Stimulated activated naive CD8-positive, alpha-beta T cell treated with anti-CD3 and anti-CD28 coated beads, Interleukin-15, amount 100 ng/mL, for 72 hours (primary cell): ENCODE data around the gene CAP2.

ENCODE experiments used
- ATAC-seq: fragments of 150-1000 bp; cut with Tn5 transposase; 2 replicates; pipeline ENCODE4 v1.10.0; 2021; ENCODE audit warnings: mild to moderate bottlenecking, moderate library complexity
- DNase-seq, 2 donors: peaks; one replicate each; pipeline ENCODE4 v3.0.0; 2021 to 2022
- H3K27ac Mint-ChIP-seq, 2 donors: one replicate each; pipeline ENCODE4 v1.8.0; 2022; ENCODE audit warnings: mild to moderate bottlenecking in 2 of 2, mixed read lengths in 2 of 2, moderate library complexity in 2 of 2
- H3K27me3 Mint-ChIP-seq: one replicate; pipeline ENCODE4 v1.8.0; 2022; ENCODE audit warnings: mixed read lengths
- H3K4me1 Mint-ChIP-seq: one replicate; pipeline ENCODE4 v1.8.0; 2022; ENCODE audit warnings: mild to moderate bottlenecking, mixed read lengths
- H3K4me3 Mint-ChIP-seq, 2 donors: one replicate each; pipeline ENCODE4 v1.8.0; 2022; ENCODE audit warnings: mild to moderate bottlenecking in 2 of 2, mixed read lengths in 2 of 2, moderate library complexity in 1 of 2
- H3K9me3 Mint-ChIP-seq, 2 donors: one replicate each; pipeline ENCODE4 v1.8.0; 2022; ENCODE audit warnings: mixed read lengths in 2 of 2

Gene CAP2

DNA sequence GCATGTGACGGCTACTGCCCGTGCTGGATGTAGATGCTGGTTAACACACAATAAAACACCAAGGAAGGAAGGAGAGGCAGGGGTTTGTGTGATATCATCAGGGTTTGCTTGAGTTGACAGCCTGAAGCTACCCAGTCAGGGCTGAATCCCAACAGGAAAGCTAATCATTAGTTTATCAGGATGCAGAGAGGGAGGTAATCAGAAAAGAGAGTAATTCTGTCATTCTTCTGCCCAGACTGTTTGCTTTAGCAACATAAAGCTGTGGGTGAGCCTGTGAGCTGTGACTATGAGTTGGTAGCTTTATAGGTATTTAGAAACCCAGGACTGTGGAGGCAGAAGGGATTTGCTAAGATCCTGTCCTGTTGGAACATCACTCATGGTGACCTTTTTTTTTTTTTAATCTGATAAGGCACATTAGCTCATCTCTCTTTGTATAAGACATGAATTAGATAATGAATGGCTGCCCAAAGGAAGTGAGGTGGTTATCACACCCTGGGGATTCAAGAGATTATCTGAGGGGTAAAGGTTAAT is 79.3 kb downstream of the CAP2 start:
- no peak overlapping the region for H3K27ac Mint-ChIP-seq
- ATAC-seq (no peak), DNase-seq (no peak)
- H3K27me3 Mint-ChIP-seq = peaks cover 21% of the 10 kb centered on the region
- no peak overlapping the region for H3K4me3 Mint-ChIP-seq
- no peaks in the 10 kb centered on the region for H3K4me1 Mint-ChIP-seq
- H3K9me3 Mint-ChIP-seq = no peaks in the 10 kb centered on the region

DNA sequence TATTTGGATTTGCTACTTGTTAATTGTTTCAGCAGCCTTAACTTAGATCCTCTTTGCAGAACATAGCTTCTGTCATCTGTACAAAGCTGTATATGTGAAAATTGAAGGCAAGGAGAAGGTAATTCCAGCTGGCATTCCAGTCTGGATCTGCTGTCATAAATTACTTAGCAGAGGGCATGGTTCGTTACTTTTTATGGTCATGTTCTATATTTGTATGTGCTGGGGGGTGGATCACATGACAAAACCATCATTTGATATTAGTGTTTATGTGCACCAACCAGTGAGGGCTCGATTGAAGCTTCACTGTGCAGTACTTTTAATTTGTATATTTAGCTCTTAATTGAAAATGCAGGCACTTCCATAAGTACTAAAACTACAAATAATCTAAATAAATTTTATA is 80.2 kb downstream of the CAP2 start:
- Mint-ChIP-seq H3K27ac (no peak overlapping the region), H3K27me3 (peaks cover 21% of the 10 kb centered on the region), H3K4me3 (no peak overlapping the region), H3K9me3 (no peaks in the 10 kb centered on the region), H3K4me1 (no peaks in the 10 kb centered on the region)
- no peak for DNase-seq
- ATAC-seq = no peak

DNA sequence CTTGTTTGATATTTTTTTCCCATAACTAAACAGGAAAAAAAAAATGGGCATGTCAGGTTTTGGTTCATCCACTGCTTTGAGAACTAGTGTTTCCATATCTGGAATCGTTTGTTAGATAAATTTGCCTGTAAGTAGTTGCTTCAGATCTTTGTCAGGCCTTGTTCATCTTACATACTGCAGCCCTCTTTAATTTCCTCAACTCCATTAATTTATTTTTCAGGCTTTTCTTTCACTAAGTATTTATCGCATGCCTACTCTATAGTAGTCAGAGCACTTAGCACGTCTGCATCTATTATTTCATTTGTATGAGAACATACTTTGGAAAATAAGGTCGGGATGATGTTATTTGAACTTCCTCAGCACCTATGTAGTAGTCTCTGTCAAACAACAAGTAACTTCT is 80.9 kb downstream of the CAP2 start:
- Mint-ChIP-seq H3K27ac (peak overlapping the region in 1 of 2 donors; percentile 49), H3K4me3 (no peak overlapping the region), H3K9me3 (no peaks in the 10 kb centered on the region), H3K4me1 (no peaks in the 10 kb centered on the region), H3K27me3 (peaks cover 15% of the 10 kb centered on the region)
- ATAC-seq (no peak), DNase-seq (no peak)

DNA sequence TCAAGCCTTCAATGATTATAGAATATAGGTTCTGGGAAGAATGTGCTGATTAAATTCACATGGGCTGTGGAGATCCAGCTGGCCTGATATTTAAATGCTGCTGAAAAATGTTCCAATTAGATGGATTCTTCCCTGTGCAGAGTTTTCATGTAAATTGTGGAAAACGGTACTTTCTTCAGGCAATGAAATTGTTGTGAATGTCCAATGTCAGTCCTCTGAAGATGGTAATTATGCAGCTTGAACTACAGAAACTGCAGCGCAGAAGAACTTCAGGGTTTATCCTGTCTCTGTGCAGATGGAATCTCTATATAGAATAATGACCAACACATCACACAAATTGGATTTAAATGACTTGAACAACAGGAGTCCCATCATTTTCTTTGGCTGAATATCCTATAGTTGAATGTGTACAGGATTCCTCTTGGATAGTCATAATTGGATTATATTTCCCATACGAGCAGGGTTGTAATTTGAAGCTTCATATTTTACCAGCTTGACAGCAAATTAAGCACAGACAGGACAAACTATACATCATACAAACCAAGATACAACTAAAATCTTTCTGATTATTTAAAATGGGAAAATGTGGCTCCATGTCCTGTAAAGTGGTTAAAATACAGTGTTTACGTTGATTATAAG is 82.3 kb downstream of the CAP2 start:
- Mint-ChIP-seq H3K9me3 (no peaks in the 10 kb centered on the region), H3K27me3 (peaks cover 7% of the 10 kb centered on the region), H3K4me1 (no peaks in the 10 kb centered on the region), H3K27ac (no peak overlapping the region), H3K4me3 (no peak overlapping the region)
- no peak for DNase-seq
- no peak for ATAC-seq

DNA sequence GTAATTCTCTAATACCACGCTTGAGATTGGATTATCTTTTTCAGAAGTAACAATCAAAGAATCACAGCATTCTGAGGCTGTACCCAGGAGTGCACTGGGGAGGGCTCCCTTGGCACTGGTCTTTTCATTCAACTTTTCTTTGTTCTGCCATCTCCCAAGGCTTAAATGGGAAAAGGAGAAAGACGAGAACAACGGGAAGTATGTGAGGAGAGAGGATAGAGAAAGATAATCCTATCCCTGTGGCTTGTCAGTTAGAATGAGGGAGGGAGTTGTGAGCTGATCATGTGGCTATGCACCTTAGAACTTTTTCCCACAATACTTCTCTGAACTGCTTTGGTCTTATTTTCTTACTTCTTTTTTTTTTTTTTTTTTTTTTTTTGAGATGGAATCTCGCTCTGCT is 83.1 kb downstream of the CAP2 start:
- Mint-ChIP-seq H3K4me1 (no peaks in the 10 kb centered on the region), H3K9me3 (no peaks in the 10 kb centered on the region), H3K4me3 (no peak overlapping the region), H3K27ac (no peak overlapping the region), H3K27me3 (peaks cover 7% of the 10 kb centered on the region)
- DNase-seq (no peak), ATAC-seq (no peak)

DNA sequence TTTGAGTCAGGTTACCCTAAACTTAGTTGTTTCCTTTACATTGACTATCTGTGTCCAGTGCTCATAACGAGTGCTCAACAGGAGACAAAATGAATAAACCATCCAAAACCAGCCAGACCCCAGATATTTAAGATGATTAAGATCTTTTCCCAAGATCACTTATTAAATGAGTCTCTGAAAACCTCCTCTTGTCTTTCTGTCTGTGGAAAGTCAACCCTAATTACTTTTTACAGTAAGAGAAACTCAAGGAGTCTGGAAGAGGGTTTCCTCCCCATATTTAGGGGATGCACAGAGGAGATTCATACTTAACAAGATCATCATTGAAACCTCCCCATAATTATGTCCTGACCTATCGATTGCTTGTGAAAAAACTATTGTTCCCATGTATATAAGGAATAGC is 84.0 kb downstream of the CAP2 start:
- Mint-ChIP-seq H3K9me3 (no peaks in the 10 kb centered on the region), H3K27ac (no peak overlapping the region), H3K4me3 (no peak overlapping the region), H3K4me1 (no peaks in the 10 kb centered on the region), H3K27me3 (peaks cover 9% of the 10 kb centered on the region)
- no peak for DNase-seq
- no peak for ATAC-seq

DNA sequence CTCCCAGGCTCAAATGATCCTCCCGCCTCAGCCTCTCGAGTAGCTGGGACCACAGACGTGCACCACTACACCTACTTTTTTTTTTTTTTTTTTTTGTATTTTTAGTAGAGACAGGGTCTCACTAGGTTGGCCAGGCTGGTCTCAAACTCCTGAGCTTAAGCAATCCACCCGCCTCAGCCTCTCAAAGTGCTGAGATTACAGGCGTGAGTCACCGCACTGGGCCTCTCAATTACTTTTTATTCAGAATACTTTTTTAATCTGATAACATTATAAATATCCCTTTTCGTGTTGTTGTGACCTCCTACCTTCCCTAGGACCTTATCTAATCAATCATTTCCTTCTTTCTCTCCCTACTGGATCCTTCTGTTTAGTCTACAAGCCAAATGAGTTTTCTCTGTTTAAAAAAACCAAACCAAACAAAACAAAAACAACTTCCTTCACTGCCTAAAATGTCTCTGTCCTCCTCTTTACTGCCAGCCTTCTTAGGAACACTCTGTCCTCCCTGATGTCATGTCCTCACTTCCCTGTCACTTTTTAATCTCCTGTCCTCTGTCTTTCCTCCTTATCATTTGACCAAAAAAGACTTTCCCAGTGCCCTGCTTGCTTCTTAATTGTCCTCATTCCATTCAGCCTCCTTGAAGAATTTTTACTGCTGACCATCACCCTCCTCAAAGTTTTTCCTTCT is 85.0 kb downstream of the CAP2 start:
- Mint-ChIP-seq H3K9me3 (no peaks in the 10 kb centered on the region), H3K4me3 (no peak overlapping the region), H3K4me1 (no peaks in the 10 kb centered on the region), H3K27me3 (peaks cover 17% of the 10 kb centered on the region), H3K27ac (no peak overlapping the region)
- DNase-seq = no peak
- no peak for ATAC-seq

DNA sequence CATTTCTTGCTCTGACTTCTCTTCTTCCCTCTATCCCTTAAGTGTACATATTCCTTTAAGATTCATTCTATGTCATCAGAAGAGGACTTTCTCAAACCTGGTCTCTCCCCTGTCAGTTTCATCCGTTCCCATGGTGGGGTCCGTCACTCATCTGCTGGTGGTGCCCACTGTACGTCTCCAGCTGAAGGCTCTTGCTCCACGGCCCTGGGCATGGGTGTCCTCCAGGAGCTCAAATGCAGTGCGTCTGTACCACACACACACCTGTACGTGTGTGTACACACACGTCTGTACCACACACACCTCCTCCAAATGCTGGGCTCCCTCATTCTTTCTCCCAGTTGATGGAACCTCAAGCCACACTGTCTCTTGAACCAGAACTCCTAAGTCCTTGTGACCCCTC is 85.6 kb downstream of the CAP2 start:
- no peak for DNase-seq
- Mint-ChIP-seq H3K4me1 (no peaks in the 10 kb centered on the region), H3K27me3 (peaks cover 17% of the 10 kb centered on the region), H3K9me3 (no peaks in the 10 kb centered on the region), H3K27ac (no peak overlapping the region), H3K4me3 (no peak overlapping the region)
- ATAC-seq = no peak

DNA sequence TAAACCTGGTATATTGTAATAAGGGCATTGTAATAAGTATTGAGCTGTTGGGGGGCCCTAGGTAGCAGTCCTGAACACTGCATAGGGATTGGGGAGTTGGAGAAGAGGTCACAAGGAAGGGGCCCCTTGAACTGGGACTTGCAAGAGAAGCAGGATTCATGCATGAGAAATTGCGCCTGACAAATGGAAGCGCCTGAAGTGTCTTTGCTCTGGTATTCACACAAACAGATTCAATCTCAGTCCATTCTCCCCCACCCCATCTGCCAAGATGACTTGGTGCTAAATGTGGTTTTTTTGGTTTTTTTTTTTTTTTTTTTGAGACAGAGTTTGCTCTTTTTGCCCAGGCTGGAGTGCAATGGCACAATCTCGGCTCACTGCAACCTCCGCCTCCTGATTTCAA is 87.1 kb downstream of the CAP2 start:
- Mint-ChIP-seq H3K27ac (no peak overlapping the region), H3K4me3 (no peak overlapping the region), H3K4me1 (no peaks in the 10 kb centered on the region), H3K9me3 (no peaks in the 10 kb centered on the region), H3K27me3 (peaks cover 17% of the 10 kb centered on the region)
- no peak for ATAC-seq
- no peak for DNase-seq

DNA sequence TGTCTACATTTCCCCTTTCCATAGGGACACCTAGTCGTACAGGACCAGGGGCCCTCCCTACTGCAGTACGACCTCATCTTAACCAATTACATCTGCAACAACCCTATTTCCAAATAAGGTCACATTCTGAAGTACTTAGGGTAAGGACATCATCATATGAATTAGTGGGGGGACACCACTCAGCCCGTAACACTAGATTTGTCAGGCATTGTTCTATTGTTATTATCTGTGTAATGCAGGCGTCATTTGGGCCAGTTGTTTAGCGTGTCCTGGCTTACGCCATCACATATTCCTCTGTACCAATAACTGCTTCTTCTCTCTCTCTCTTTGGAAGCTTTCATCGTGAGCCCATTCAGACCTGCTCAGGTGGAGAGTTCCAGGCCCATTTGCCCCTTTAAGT is 89.3 kb downstream of the CAP2 start:
- Mint-ChIP-seq H3K4me1 (no peaks in the 10 kb centered on the region), H3K9me3 (no peaks in the 10 kb centered on the region), H3K27me3 (peaks cover 10% of the 10 kb centered on the region), H3K4me3 (no peak overlapping the region), H3K27ac (no peak overlapping the region)
- DNase-seq (no peak), ATAC-seq (no peak)

DNA sequence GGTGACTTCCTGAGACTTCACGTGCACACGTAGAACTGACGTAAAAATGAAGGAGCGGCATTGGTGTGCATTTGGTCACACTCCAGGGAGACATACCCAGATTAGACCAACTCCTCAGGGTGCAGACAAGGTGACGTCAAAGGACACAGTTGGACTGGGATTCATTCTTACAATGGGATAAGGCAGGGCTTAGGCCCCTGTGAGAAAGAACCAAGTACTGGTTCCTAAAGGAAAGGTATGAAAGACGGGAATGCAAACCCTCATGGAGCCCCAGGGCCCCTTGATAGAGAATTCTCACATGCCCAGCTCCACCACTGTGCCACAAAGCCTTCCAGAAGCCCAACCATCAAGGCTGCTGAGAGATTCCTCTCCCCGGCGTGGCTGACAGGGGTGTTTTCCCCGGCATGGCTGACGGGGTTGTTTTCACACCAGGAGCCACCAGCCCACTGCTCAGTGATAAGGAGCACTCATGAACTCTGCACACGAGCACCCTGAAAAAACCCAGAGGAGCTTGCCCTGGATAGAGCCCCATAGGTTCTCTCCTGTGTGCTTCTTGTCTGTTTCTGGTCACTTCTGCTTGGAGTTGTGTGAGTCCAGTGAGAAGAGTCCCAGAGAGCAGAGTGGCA is 90.1 kb downstream of the CAP2 start:
- H3K4me3 Mint-ChIP-seq = no peak overlapping the region
- peaks cover 17% of the 10 kb centered on the region for H3K27me3 Mint-ChIP-seq
- H3K9me3 Mint-ChIP-seq = no peaks in the 10 kb centered on the region

DNA sequence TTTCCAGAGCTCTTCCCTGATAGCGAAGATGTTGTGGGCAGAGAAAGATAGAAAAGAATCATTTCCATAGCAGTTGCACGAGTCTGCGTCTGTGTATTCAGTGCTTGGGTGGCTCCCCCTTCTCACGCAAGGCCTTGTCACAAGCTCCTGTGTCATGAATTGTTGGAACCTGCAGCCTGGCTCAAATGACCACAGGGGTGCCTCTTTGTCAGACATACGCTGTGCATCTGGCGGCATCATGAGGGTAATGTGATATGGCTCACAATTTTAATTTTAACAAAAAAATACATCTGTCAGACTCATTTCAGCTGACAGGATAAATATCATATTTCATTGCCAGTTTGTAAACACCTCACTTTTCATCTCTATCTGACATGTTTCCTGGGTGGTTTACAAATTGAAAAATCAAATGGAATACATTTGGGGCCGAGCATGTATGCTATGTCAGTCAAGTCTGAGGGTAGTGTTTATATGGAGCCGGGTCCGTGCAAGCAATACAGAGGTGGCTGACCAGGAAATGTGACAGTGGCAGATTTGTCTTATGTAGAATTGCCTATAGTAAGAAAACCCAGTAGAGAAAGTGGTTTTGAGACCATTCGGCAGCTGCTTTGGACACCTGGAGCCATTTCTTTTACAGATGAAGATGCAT is 90.9 kb downstream of the CAP2 start:
- Mint-ChIP-seq H3K9me3 (no peaks in the 10 kb centered on the region), H3K27ac (no peak overlapping the region), H3K4me1 (no peaks in the 10 kb centered on the region), H3K27me3 (peaks cover 18% of the 10 kb centered on the region), H3K4me3 (no peak overlapping the region)
- ATAC-seq (no peak), DNase-seq (no peak)

More for the DNA sequence above, 90.1 kb downstream of the CAP2 start:
- DNase-seq (no peak), ATAC-seq (no peak)
- Mint-ChIP-seq H3K4me1 (no peaks in the 10 kb centered on the region), H3K27ac (no peak overlapping the region)

DNA sequence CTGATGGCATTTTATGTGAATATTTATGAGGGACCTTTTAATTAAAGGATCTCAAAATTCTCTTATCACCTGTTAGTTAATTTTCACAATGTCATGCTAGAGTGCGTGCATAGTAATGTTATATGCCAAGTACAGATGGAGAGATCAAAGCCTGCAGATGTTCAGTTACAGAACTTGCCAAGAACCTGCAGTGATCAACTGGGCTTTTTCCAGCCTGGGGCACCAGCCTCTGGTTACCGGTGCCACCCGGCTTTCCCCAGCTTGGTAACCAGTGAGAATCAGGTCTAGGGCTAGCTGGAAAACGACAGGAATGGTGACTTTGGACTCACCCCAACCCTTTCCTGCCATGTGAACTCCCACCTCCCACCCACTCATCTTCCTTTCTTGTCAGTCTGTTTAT is 91.8 kb downstream of the CAP2 start:
- peaks cover 18% of the 10 kb centered on the region for H3K27me3 Mint-ChIP-seq
- DNase-seq (no peak), ATAC-seq (no peak)
- H3K4me3 Mint-ChIP-seq = no peak overlapping the region
- H3K9me3 Mint-ChIP-seq = no peaks in the 10 kb centered on the region
- no peak overlapping the region for H3K27ac Mint-ChIP-seq
- no peaks in the 10 kb centered on the region for H3K4me1 Mint-ChIP-seq

DNA sequence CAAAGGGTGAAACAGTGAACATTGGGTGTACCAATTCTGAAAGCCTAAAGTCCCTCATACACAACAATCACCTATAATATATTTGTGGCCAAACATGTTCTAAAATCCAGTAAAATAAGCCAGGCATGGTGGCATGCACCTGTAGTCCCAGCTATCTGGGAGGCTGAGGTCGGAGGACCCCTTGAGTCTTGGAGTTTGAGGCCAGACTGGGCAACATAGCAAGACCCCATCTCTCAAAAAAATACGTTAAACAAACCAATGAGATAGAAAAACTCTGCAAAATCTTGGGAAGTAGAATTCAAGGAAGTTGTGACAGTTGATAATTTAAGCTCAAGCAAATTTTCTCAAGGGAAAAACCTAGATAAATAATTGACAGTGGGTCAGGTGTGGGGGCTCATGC is 92.6 kb downstream of the CAP2 start:
- Mint-ChIP-seq H3K9me3 (no peaks in the 10 kb centered on the region), H3K4me3 (no peak overlapping the region), H3K27ac (no peak overlapping the region), H3K4me1 (peaks cover 1% of the 10 kb centered on the region), H3K27me3 (peaks cover 19% of the 10 kb centered on the region)
- no peak for DNase-seq
- no peak for ATAC-seq

DNA sequence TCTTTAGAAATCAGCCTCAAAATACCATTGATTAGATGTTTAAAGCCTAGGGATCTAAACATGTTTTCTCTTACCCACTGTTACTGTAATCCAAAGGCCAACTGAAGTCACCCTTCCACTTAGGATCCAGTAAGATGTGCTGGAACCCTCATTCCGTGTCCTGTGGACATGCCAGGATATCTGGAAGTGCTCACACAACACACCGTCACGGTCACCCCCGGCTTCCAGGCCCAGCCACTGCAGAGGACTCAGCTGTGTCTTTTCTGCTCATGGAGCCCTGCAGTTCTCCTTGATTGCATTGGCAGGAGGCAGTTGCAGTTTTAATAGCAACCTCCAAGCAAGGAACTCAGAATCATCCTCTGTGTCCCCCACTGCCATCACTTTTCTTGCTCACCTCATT is 93.3 kb downstream of the CAP2 start:
- no peaks in the 10 kb centered on the region for H3K9me3 Mint-ChIP-seq
- peaks cover 26% of the 10 kb centered on the region for H3K27me3 Mint-ChIP-seq
- DNase-seq = no peak

DNA sequence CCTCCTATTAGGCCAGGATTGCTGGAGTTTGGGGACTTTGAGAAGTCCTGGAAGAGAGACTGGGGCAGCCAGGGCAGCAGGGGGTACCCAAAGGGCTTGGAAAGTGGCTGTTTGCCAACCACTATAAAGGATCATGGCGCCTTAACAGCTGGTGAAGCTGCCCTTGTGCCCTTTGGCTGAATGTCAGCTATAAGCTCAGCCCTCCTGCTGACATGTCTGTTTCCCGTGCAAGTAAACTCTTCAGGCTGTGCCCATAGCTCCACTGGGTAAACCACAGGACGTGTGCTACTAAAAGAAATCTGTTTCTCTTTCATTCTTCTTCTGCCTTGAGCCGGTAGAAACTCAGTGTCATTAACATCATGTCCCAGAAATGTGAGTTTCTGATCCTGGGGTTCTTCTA is 97.3 kb downstream of the CAP2 start:
- Mint-ChIP-seq H3K4me3 (no peak overlapping the region), H3K9me3 (peaks cover 0 to 4% of the 10 kb centered on the region in 2 donors), H3K27me3 (peaks cover 54% of the 10 kb centered on the region), H3K27ac (no peak overlapping the region), H3K4me1 (peaks cover 5% of the 10 kb centered on the region)
- no peak for DNase-seq
- peak; percentile 45 for ATAC-seq

More for the DNA sequence above, 93.3 kb downstream of the CAP2 start:
- H3K4me1 Mint-ChIP-seq = peaks cover 5% of the 10 kb centered on the region
- no peak for ATAC-seq
- no peak overlapping the region for H3K4me3 Mint-ChIP-seq
- H3K27ac Mint-ChIP-seq = no peak overlapping the region
